HepG2 (cell line): ENCODE data around the gene CLMP. TPM values are rescaled to one million over a fixed set of nuclear protein-coding genes. Genes with fewer than 3 reads are reported as not detected.

ENCODE experiments used
- ATAC-seq: fragments of 200-7000 bp; cut with Tn5 transposase; 3 replicates; pipeline ENCODE4 v1.9.1; 2020; ENCODE audit warnings: mild to moderate bottlenecking, moderate library complexity
- BruUV-seq: library from RNA; stranded (reverse); fragments of 400-500 nt; replicated peaks from 2 replicates; lab custom pipeline; 2021; lab: Mats Ljungman, UMichigan
- CTCF ChIA-PET: fragments of 300-600 bp; formaldehyde crosslinking; extraction: SDS; loops from one replicate; lab custom pipeline; 2021; ENCODE audit warnings: low total read pairs, inconsistent platforms, low intra/inter-chr PET ratio; lab: Yijun Ruan, JAX
- POLR2A ChIA-PET: fragments of 350-600 bp; sonication (Branson Sonifier 250); formaldehyde crosslinking; loops from one replicate; lab custom pipeline; 2020; ENCODE audit warnings: antibody characterized with exemption, inconsistent platforms; lab: Yijun Ruan, JAX
- DNase-seq: peaks from one replicate; pipeline ENCODE4 v3.0.0-alpha.2; 2015; ENCODE audit warnings: low spot score
- FAIRE-seq: peaks from 3 replicates; lab custom pipeline; 2011; peaks lifted over from hg19 to GRCh38; lab: Jason Lieb, UNC
- H2AFZ ChIP-seq: one replicate; pipeline ENCODE4 v1.6.1; 2011; ENCODE audit warnings: low read length, inconsistent platforms
- H3K27ac ChIP-seq: fragments of 300-600 bp; 3 replicates; pipeline ENCODE4 v1.8.0; 2011; ENCODE audit warnings: mixed run types, mild to moderate bottlenecking, mixed read lengths, low read length, inconsistent platforms; ENCODE audit not compliant: insufficient read depth; ENCODE audit errors: extremely low read length
- H3K27me3 ChIP-seq, 2 experiments: fragments of 200-600 bp in 1 of 2; 2 replicates in 1 of 2; 3 replicates in 1 of 2; pipeline versions ENCODE4 v1.6.0 to v1.8.0; 2011; ENCODE audit warnings: low read length in 2 of 2, mild to moderate bottlenecking in 2 of 2, moderate library complexity in 2 of 2, inconsistent platforms in 1 of 2; ENCODE audit not compliant: insufficient read depth in 2 of 2, control insufficient read depth in 1 of 2
- H3K36me3 ChIP-seq, 2 experiments: fragments of 200-600 bp in 1 of 2; replicated peaks in 1 of 2; 2 replicates in 1 of 2; 3 replicates in 1 of 2; pipeline versions ENCODE4 v1.5.1 to v1.8.0; 2011; ENCODE audit warnings: low read length in 2 of 2, inconsistent platforms in 1 of 2; ENCODE audit not compliant: insufficient read depth in 2 of 2, control insufficient read depth in 1 of 2
- H3K4me1 ChIP-seq: 2 replicates; pipeline ENCODE4 v1.5.1; 2012; ENCODE audit warnings: low read length, inconsistent platforms; ENCODE audit not compliant: insufficient read depth
- H3K4me2 ChIP-seq: 2 replicates; pipeline ENCODE4 v1.6.0; 2011; ENCODE audit warnings: low read depth, low read length, inconsistent platforms
- H3K4me3 ChIP-seq, 3 experiments: fragments of 200-600 bp in 1 of 3; sonication (generic), shearing (Covaris generic) in 1 of 3; replicated peaks in 1 of 3; 2 replicates each; pipeline ENCODE4 v1.5.1; 2011 to 2016; ENCODE audit warnings: low read length in 3 of 3, inconsistent platforms in 2 of 3, low read depth in 2 of 3, mild to moderate bottlenecking in 2 of 3, control low read depth in 1 of 3, mixed read lengths in 1 of 3; ENCODE audit not compliant: insufficient read depth in 1 of 3
- H3K79me2 ChIP-seq: one replicate; pipeline ENCODE4 v1.6.1; 2011; ENCODE audit warnings: low read length, inconsistent platforms; ENCODE audit not compliant: insufficient read depth
- H3K9ac ChIP-seq: 2 replicates; pipeline ENCODE4 v1.6.0; 2011; ENCODE audit warnings: mild to moderate bottlenecking, low read depth, low read length, inconsistent platforms; ENCODE audit not compliant: insufficient read depth
- H3K9me3 ChIP-seq: 2 replicates; pipeline ENCODE4 v1.5.1; 2012; ENCODE audit warnings: mild to moderate bottlenecking, low read length
- H4K20me1 ChIP-seq: 2 replicates; pipeline ENCODE4 v1.6.0; 2011; ENCODE audit warnings: inconsistent platforms, mild to moderate bottlenecking, low read length, moderate library complexity; ENCODE audit not compliant: insufficient read depth
- KDM1A ChIP-seq: IDR thresholded peaks from 2 replicates; pipeline ENCODE4 v1.6.1; 2016; ENCODE audit warnings: missing compliant biosample characterization
- MNT ChIP-seq: fragments of 450-650 bp; IDR thresholded peaks from 2 replicates; pipeline ENCODE4 v1.6.1; 2016
- PAF1 ChIP-seq: IDR thresholded peaks from 2 replicates; pipeline ENCODE4 v1.6.1; 2016; ENCODE audit warnings: missing genetic modification reagents, missing compliant biosample characterization
- PRMT3 ChIP-seq: sonication (generic); formaldehyde crosslinking; IDR thresholded peaks from 2 replicates; pipeline ENCODE4 v1.8.1; 2022; ENCODE audit warnings: low read depth, mild to moderate bottlenecking, moderate library complexity, missing genetic modification reagents, borderline replicate concordance
- SETDB1 ChIP-seq: sonication (generic); formaldehyde crosslinking; IDR thresholded peaks from 2 replicates; pipeline ENCODE4 v1.5.1; 2020; ENCODE audit warnings: missing genetic modification reagents, mild to moderate bottlenecking, borderline replicate concordance
- SMAD9 ChIP-seq: sonication (generic); formaldehyde crosslinking; IDR thresholded peaks from 2 replicates; pipeline ENCODE4 v1.5.1; 2020; ENCODE audit warnings: mild to moderate bottlenecking, missing genetic modification reagents
- SMARCE1 ChIP-seq: fragments of 450-650 bp; IDR thresholded peaks from 2 replicates; pipeline ENCODE4 v1.6.1; 2017; ENCODE audit warnings: borderline replicate concordance
- SUZ12 ChIP-seq: fragments of 150-350 bp; IDR thresholded peaks from 2 replicates; pipeline ENCODE4 v1.6.1; 2014; ENCODE audit warnings: low read depth, low read length
- ZNF619 ChIP-seq: sonication (generic); formaldehyde crosslinking; IDR thresholded peaks from 2 replicates; pipeline ENCODE4 v1.4.0; 2020; ENCODE audit warnings: mild to moderate bottlenecking, missing genetic modification reagents
- WGBS: methylation state at CpG from one replicate; pipeline ENCODE4 v1.1.6; 2017; ENCODE audit warnings: low lambda C conversion rate; 5-methylcytosine and 5-hydroxymethylcytosine counted together
- in situ Hi-C: cut with HindIII; loops from 2 replicates; pipeline ENCODE4 v1.10.0; 2017; ENCODE audit warnings: low pct_unique_long_range_greater_than_20kb; ENCODE audit not compliant: extremely low pct_ligation_motif_present
- intact Hi-C: fragments of 100-400 bp; cut with micrococcal nuclease; formaldehyde crosslinking; loops from one replicate; pipeline ENCODE4 v1.10.0; 2022; ENCODE audit not compliant: unreplicated experiment
- polyA plus RNA-seq, 8 experiments: library from polyadenylated mRNA; depleted of rRNA in 3 of 8; stranded (reverse) in 7 of 8; unstranded in 1 of 8; fragments of >200 nt; fragmentation: Illumina TruSeq in 4 of 8; extraction: Trizol in 4 of 8; gene quantifications; 2 replicates each; pipeline versions ENCODE4 v1.2.1 to v1.2.3, GENCODE V29; 2011 to 2016; ENCODE audit warnings: low read depth in 4 of 8, missing spikeins in 1 of 8, mixed read lengths in 1 of 8; ENCODE audit not compliant: insufficient read depth in 1 of 8
- total RNA-seq, 5 experiments: library from RNA; depleted of rRNA; stranded (reverse); fragments of >200 nt; fragmentation: Illumina TruSeq; extraction: Trizol; gene quantifications; 2 replicates each; pipeline ENCODE4 v1.2.3, GENCODE V29; 2016; ENCODE audit warnings: low read depth in 1 of 5

CLMP gene
- total and polyA plus RNA-seq, 2 of the 13 experiments (the other 11 are each of a cell fraction or from before 2014, with no cell fraction given), result not detected

GRCh38 chr11:123150882-123151281, 44.2 kb downstream of the CLMP start:
- Histone ChIP-seq H3K27ac (no peak overlapping the region), H3K4me2 (no peak overlapping the region), H3K27me3 (peaks cover 1 to 16% of the 10 kb centered on the region in 2 experiments; a peak in 4 of 5 replicates), H3K79me2 (no peaks in the 10 kb centered on the region), H3K4me3 (no peak overlapping the region), H3K4me1 (no peaks in the 10 kb centered on the region), H3K9me3 (no peaks in the 10 kb centered on the region), H2AFZ (no peak overlapping the region), H3K36me3 (no peaks in the 10 kb centered on the region), H4K20me1 (no peaks in the 10 kb centered on the region), H3K9ac (no peak overlapping the region)
- BruUV-seq, result no TSS peak
- ATAC-seq (no peak), DNase-seq (no peak), FAIRE-seq (no peak)
- in situ Hi-C loops (no loop called here), intact Hi-C loops (no loop called here)
- TF ChIP-seq ZNF619 (CRISPR knock-in tag) (no peak), MNT (peak; percentile 11; the same call in 1 of the 2 replicates), SUZ12 (no peak), SETDB1 (CRISPR knock-in tag) (no peak), KDM1A (CRISPR knock-in tag) (no peak), PAF1 (CRISPR knock-in tag) (no peak), PRMT3 (CRISPR knock-in tag) (no peak), SMARCE1 (no peak), SMAD9 (CRISPR knock-in tag) (no peak)
- 21% methylated on average over 6 of the region's 6 CpGs for WGBS
- ChIA-PET CTCF (no interaction called here), POLR2A (no interaction called here)
